Measurements from ENCODE around the gene UPK1B. TPM values are rescaled to one million over a fixed set of nuclear protein-coding genes. Genes with fewer than 3 reads are reported as not detected.

Gene UPK1B
- 8.1 to 16.0 TPM (median 13.6 TPM) in 5 replicates for total RNA-seq (2022; extraction: Qiagen RNA extraction; ENCODE audit: low read depth)

DNA sequence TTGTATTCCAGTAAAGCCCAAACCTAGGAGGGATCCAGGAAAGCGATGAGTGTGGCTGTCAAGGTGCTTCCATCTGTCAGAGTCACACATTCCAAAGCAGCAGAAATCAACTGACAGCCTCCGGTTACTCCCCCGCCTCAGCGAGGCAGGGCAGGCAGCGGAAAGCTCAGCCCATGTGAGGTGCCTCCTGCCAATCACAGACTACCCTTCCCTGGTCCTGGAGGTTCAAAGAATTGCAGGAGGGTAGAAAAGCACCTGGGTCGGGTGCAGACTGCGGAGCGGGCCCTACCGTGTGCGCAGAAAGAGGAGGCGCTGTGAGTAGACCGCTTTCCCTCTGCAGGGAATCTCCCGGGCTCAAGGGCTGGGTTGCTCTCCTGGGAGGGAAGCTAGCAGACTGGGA lies at the start of gene UPK1B:
TSS of gene UPK1B (plus strand) at position 274 of the 400 bp plus-strand sequence. CDS start 13,144 bp downstream, outside the sequence.

GRCh38 chr3:119145500-119146167 lies 27.8 kb upstream of the UPK1B start, which contains the start of gene TEX55:
Gene TEX55, plus strand, starts transcription at chr3:119146165. Its CDS starts 25 bp downstream, at chr3:119146190.

DNA sequence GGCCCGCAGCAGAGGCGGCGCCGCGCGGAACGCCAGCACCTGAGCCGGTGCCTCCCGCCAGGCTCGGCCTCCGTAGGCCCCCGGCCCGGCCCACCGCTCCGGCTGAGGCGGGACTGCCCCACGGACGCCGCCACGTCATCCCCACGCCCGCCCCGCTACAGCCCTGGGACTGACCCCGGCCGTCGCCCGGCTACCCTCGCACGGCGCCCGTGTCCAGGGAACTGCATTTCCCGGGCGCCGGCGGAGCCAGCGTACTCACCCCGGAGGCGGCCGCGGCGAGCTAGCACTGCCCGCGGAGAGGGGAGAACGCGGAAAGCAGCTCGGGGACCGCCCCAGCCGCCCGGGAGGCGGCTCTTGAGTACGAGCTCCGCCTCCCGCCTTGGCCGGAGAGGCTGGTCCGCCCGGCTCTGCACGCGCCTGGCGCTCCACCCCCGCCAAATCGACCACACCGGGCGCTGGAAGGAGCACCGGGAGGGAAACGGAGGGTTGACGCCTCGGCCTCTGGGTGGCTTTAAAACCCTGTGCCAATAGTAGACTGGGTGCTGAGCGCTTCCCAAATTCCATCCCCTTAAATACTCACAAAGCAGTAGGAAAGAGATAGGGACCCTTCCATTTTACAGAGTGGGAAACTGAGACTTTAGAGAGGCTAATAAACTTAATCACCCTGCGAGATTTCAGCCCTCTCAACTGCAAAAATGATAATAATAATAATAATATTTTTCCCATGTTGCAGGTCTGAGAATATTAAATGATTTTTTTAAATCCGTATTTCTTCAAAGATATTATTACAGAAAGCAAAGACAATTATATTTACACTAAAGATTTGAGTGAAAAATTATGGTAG lies 67.4 kb downstream of the UPK1B start, which contains the start of gene B4GALT4:
TSS of gene B4GALT4 (minus strand) at position 288 of the 844 bp plus-strand sequence. CDS start 10,779 bp downstream, outside the sequence.

Other genes starting within 250 kb of the UPK1B start
- 2.7 to 6.4 TPM (median 4.9 TPM) in 5 replicates for gene IGSF11, start 138.8 kb upstream of the UPK1B start, total RNA-seq (2022; extraction: Qiagen RNA extraction; ENCODE audit: low read depth)
- not detected in 5 replicates for gene TEX55, start 27.4 kb upstream of the UPK1B start, total RNA-seq (2022; extraction: Qiagen RNA extraction; ENCODE audit: low read depth)
- 93.8 to 137 TPM (median 113 TPM) in 5 replicates for gene B4GALT4, start 67.3 kb downstream of the UPK1B start, total RNA-seq (2022; extraction: Qiagen RNA extraction; ENCODE audit: low read depth)
- 0.81 to 1.7 TPM (median 1.2 TPM) in 5 replicates for gene ARHGAP31, start 120.8 kb downstream of the UPK1B start, total RNA-seq (2022; extraction: Qiagen RNA extraction; ENCODE audit: low read depth)

Measured in A549 treated with ZK216348 at 1 μM for 4 hours (cell line).